Neuronal stem cell (in vitro differentiated cells): ENCODE measurements around the gene CAND2.
"Not testable (repeated sequence)": the region's sequence is repeated elsewhere in the genome, so short reads cannot be mapped to it uniquely, and the experiment has no call there.

Experiments
- DNase-seq: peaks from one replicate; pipeline ENCODE4 v3.0.0-alpha.2; 2013; ENCODE audit warnings: low spot score
- H2AFZ ChIP-seq: one replicate; pipeline ENCODE4 v1.6.1; 2013; ENCODE audit warnings: mild to moderate bottlenecking, low read length, inconsistent platforms
- H2AK5ac ChIP-seq: 2 replicates; pipeline ENCODE4 v1.6.1; 2013; ENCODE audit warnings: low read depth, mild to moderate bottlenecking, inconsistent platforms, low read length, moderate library complexity, mixed read lengths
- H2BK120ac ChIP-seq: 2 replicates; pipeline ENCODE4 v1.6.1; 2013; ENCODE audit warnings: low read depth, mild to moderate bottlenecking, inconsistent platforms, low read length, moderate library complexity, mixed read lengths
- H2BK12ac ChIP-seq: one replicate; pipeline ENCODE4 v1.6.1; 2013; ENCODE audit warnings: low read length, inconsistent platforms
- H2BK15ac ChIP-seq: 2 replicates; pipeline ENCODE4 v1.6.1; 2013; ENCODE audit warnings: mild to moderate bottlenecking, low read length, inconsistent platforms, mixed read lengths
- H2BK5ac ChIP-seq: one replicate; pipeline ENCODE4 v1.6.1; 2013; ENCODE audit warnings: inconsistent platforms, mild to moderate bottlenecking, low read length, moderate library complexity
- H3K14ac ChIP-seq: one replicate; pipeline ENCODE4 v1.6.1; 2013; ENCODE audit warnings: low read length, inconsistent platforms
- H3K18ac ChIP-seq: 2 replicates; pipeline ENCODE4 v1.6.1; 2013; ENCODE audit warnings: low read length, inconsistent platforms
- H3K23ac ChIP-seq: 2 replicates; pipeline ENCODE4 v1.6.1; 2013; ENCODE audit warnings: low read depth, mild to moderate bottlenecking, mixed read lengths, low read length, inconsistent platforms; ENCODE audit not compliant: poor library complexity
- H3K27ac ChIP-seq: replicated peaks from 3 replicates; pipeline ENCODE4 v1.5.1; 2013; ENCODE audit warnings: low read length, inconsistent platforms
- H3K27me3 ChIP-seq, 3 experiments: 2 replicates each; pipeline ENCODE4 v1.6.1; 2013; ENCODE audit warnings: low read length in 3 of 3, mild to moderate bottlenecking in 2 of 3, inconsistent platforms in 1 of 3, low read depth in 1 of 3, mixed read lengths in 1 of 3, moderate library complexity in 1 of 3; ENCODE audit not compliant: control insufficient read depth in 3 of 3, insufficient read depth in 3 of 3
- H3K36me3 ChIP-seq, 2 donors: replicated peaks in 1 of 2; 2 replicates each; pipeline ENCODE4 v1.6.1; 2013; ENCODE audit warnings: low read length in 2 of 2; ENCODE audit not compliant: control insufficient read depth in 2 of 2, insufficient read depth in 2 of 2
- H3K4ac ChIP-seq: 2 replicates; pipeline ENCODE4 v1.6.1; 2013; ENCODE audit warnings: inconsistent platforms, mild to moderate bottlenecking, low read length, moderate library complexity
- H3K4me1 ChIP-seq, 2 donors: 1 replicate in 1 of 2; 2 replicates in 1 of 2; pipeline ENCODE4 v1.6.1; 2013; ENCODE audit warnings: low read length in 2 of 2, low read depth in 1 of 2; ENCODE audit not compliant: control insufficient read depth in 2 of 2, insufficient read depth in 1 of 2
- H3K4me2 ChIP-seq: one replicate; pipeline ENCODE4 v1.6.1; 2013; ENCODE audit warnings: mild to moderate bottlenecking, low read length, inconsistent platforms; ENCODE audit not compliant: insufficient read depth, poor library complexity, severe bottlenecking
- H3K4me3 ChIP-seq, 2 donors: 2 replicates each; pipeline ENCODE4 v1.5.1; 2013; ENCODE audit warnings: low read length in 2 of 2, mild to moderate bottlenecking in 2 of 2, inconsistent platforms in 1 of 2, moderate library complexity in 1 of 2
- H3K79me1 ChIP-seq: one replicate; pipeline ENCODE4 v1.6.1; 2013; ENCODE audit warnings: low read depth, mild to moderate bottlenecking, inconsistent platforms, low read length, moderate library complexity
- H3K9ac ChIP-seq: one replicate; pipeline ENCODE4 v1.6.1; 2013; ENCODE audit warnings: mild to moderate bottlenecking, low read depth, low read length, inconsistent platforms; ENCODE audit not compliant: poor library complexity
- H3K9me3 ChIP-seq, 2 donors: replicated peaks in 1 of 2; 2 replicates each; pipeline versions ENCODE3 to v1.6.1; 2013; ENCODE audit warnings: low read length in 2 of 2, mild to moderate bottlenecking in 2 of 2, inconsistent platforms in 1 of 2, low read depth in 1 of 2, mixed read lengths in 1 of 2, moderate library complexity in 1 of 2; ENCODE audit not compliant: control insufficient read depth in 2 of 2, insufficient read depth in 1 of 2
- H4K8ac ChIP-seq: one replicate; pipeline ENCODE4 v1.6.1; 2013; ENCODE audit warnings: low read depth, mild to moderate bottlenecking, inconsistent platforms, low read length, moderate library complexity
- H4K91ac ChIP-seq: one replicate; pipeline ENCODE4 v1.6.1; 2013; ENCODE audit warnings: low read length, low read depth, mild to moderate bottlenecking, inconsistent platforms; ENCODE audit not compliant: poor library complexity
- WGBS, 2 donors: extraction: QIAGEN DNeasy Blood & Tissue Kit; methylation state at CpG; one replicate each; pipeline ENCODE4 v1.1.7; 2013; ENCODE audit warnings: missing lambda C conversion rate in 2 of 2, mixed read lengths in 1 of 2; ENCODE audit not compliant: insufficient read length in 2 of 2, insufficient replicate concordance in 1 of 2; ENCODE audit errors: extremely low coverage in 2 of 2; 5-methylcytosine and 5-hydroxymethylcytosine counted together

The CAND2 gene

DNA sequence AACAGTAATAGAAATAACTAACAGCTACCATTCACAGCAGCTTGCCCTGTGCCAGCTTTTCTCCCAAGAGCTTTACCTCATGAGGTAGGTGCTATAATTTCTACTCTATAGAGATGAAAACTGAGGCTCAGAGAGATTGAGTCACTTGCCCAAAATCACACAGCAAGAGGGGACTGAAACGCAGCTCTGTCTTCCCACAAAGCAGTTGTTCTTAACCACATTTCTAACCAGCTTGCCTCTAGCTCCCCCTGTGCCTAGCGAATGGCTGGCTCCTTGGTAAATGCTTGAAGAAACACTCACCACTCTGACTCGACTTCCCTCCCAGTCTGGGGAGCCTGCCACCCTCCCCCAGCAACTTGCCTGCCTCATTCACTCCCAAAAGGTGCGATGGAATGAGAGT is 21.9 kb upstream of the CAND2 start:
- no peak overlapping the region for H2BK12ac ChIP-seq
- no peak overlapping the region for H3K14ac ChIP-seq
- no peak overlapping the region for H2BK15ac ChIP-seq
- no peak overlapping the region for H3K23ac ChIP-seq
- no peaks in the 10 kb centered on the region for H3K27me3 ChIP-seq
- WGBS, 2 donors: no CpG with 5 or more reads among the region's 4 CpGs
- no peak overlapping the region for H3K4me2 ChIP-seq
- no peaks in the 10 kb centered on the region for H3K79me1 ChIP-seq
- no peak overlapping the region for H4K91ac ChIP-seq
- no peaks in the 10 kb centered on the region for H3K36me3 ChIP-seq
- no peak overlapping the region for H3K4ac ChIP-seq
- no peak overlapping the region for H4K8ac ChIP-seq
- no peak overlapping the region for H2BK5ac ChIP-seq
- H2AFZ ChIP-seq: no peak overlapping the region
- H3K4me1 ChIP-seq: no peaks in the 10 kb centered on the region
- no peak overlapping the region for H3K9ac ChIP-seq
- H2BK120ac ChIP-seq: no peak overlapping the region
- no peak overlapping the region for H2AK5ac ChIP-seq
- DNase-seq: no peak
- no peak overlapping the region for H3K18ac ChIP-seq
- no peaks in the 10 kb centered on the region for H3K9me3 ChIP-seq
- H3K4me3 ChIP-seq: no peak overlapping the region
- H3K27ac ChIP-seq: no peak overlapping the region

DNA sequence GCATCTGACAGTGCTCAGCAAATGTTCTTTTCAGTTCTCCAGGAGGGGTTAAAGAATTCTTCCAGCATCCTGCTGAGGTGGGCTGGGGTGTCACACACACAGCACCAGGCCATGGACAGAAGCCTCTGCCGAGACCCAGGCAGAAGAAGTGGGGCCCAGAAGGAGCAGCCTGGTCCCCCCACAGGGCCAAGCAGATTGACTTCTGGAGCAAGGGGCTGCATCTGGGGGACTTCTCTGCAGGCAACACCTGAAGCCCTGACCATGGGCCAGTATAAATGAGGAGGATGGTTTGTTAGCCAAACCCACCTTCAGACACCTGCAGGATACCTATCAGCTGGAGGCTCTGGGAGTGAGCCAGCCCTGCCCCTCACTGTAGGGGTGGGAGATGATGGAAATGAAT is 21.3 kb upstream of the CAND2 start:
- H3K27me3 ChIP-seq: no peaks in the 10 kb centered on the region
- no peak overlapping the region for H2BK120ac ChIP-seq
- WGBS, 2 donors: no CpG with 5 or more reads among the region's 1 CpG
- no peak overlapping the region for H2BK5ac ChIP-seq
- H3K4me1 ChIP-seq: no peaks in the 10 kb centered on the region
- H3K27ac ChIP-seq: no peak overlapping the region
- no peak overlapping the region for H3K14ac ChIP-seq
- no peak overlapping the region for H3K4me2 ChIP-seq
- no peak overlapping the region for H2BK15ac ChIP-seq
- no peaks in the 10 kb centered on the region for H3K9me3 ChIP-seq
- H3K18ac ChIP-seq: no peak overlapping the region
- no peaks in the 10 kb centered on the region for H3K36me3 ChIP-seq
- no peak overlapping the region for H2AFZ ChIP-seq
- no peak overlapping the region for H3K23ac ChIP-seq
- no peaks in the 10 kb centered on the region for H3K79me1 ChIP-seq
- no peak overlapping the region for H2AK5ac ChIP-seq
- no peak for DNase-seq
- H4K91ac ChIP-seq: no peak overlapping the region
- H3K4me3 ChIP-seq: no peak overlapping the region
- H3K9ac ChIP-seq: no peak overlapping the region
- H3K4ac ChIP-seq: no peak overlapping the region
- no peak overlapping the region for H4K8ac ChIP-seq
- no peak overlapping the region for H2BK12ac ChIP-seq

DNA sequence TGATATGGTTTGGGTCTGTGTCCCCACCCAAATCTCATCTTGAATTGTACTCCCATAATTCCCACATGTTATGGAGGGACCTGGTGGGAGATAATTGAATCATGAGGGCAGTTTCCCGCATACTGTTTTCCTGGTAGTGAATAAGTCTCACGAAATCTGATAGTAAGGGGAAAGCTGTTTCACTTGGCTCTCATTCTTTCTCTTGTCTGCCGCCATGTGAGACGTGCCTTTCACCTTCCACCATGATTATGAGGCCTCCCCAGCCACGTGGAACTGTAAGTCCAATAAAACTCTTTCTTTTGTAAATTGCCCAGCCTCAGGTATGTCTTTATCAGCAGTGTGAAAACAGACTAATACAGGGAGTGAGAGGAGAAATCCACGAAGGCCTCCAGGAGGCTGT is 20.5 kb upstream of the CAND2 start:
- H2AK5ac ChIP-seq, H4K8ac ChIP-seq, H3K27ac ChIP-seq, H2BK5ac ChIP-seq, H3K36me3 ChIP-seq, H2AFZ ChIP-seq, H2BK120ac ChIP-seq, H3K9ac ChIP-seq, H2BK12ac ChIP-seq, H3K23ac ChIP-seq, DNase-seq, H3K4me3 ChIP-seq, H3K27me3 ChIP-seq, H3K4me1 ChIP-seq, H3K4ac ChIP-seq, H3K14ac ChIP-seq, H3K18ac ChIP-seq, H2BK15ac ChIP-seq, H3K9me3 ChIP-seq, H3K79me1 ChIP-seq, H3K4me2 ChIP-seq, H4K91ac ChIP-seq: not testable (repeated sequence)
- no CpG with 5 or more reads among the region's 6 CpGs for WGBS, 2 donors

DNA sequence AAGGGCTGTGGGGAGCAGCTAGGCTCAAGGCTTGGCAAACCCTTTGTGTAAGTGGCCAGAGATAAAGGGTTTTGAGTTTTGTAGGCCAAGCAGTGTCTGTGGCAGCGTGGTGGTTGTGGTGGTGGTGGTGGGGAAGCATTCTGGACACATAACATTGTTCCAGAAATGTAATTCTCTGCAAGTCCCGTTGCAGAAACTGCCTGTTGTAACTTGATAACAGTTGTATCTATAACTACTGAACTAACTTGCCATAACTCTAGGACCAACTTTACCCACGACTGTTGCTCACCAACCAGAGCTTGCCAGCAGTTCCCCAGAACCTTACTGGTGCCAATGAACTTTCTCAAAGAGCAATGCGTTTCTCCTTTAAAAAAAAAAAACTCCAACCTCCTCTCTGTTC is 19.3 kb upstream of the CAND2 start:
- no CpG with 5 or more reads among the region's 4 CpGs for whole genome bisulfite sequencing, 2 donors
- no peaks in the 10 kb centered on the region for H3K79me1 ChIP-seq
- H2AK5ac ChIP-seq: no peak overlapping the region
- no peak overlapping the region for H4K8ac ChIP-seq
- H3K4me1 ChIP-seq: peaks cover 0 to 1% of the 10 kb centered on the region in 2 donors
- no peaks in the 10 kb centered on the region for H3K27me3 ChIP-seq
- no peak overlapping the region for H2BK5ac ChIP-seq
- H2BK120ac ChIP-seq: no peak overlapping the region
- H3K9me3 ChIP-seq: peaks cover 0 to 4% of the 10 kb centered on the region in 2 donors
- no peak overlapping the region for H3K23ac ChIP-seq
- no peak overlapping the region for H2BK15ac ChIP-seq
- no peak overlapping the region for H2AFZ ChIP-seq
- H3K4me3 ChIP-seq: no peak overlapping the region
- H3K27ac ChIP-seq: no peak overlapping the region
- no peak overlapping the region for H3K4me2 ChIP-seq
- no peak overlapping the region for H3K4ac ChIP-seq
- H3K9ac ChIP-seq: no peak overlapping the region
- no peak overlapping the region for H3K14ac ChIP-seq
- DNase-seq: no peak
- no peak overlapping the region for H3K18ac ChIP-seq
- H4K91ac ChIP-seq: no peak overlapping the region
- H2BK12ac ChIP-seq: no peak overlapping the region
- H3K36me3 ChIP-seq: no peaks in the 10 kb centered on the region
